Liver (tissue), 3 donors: ENCODE measurements around the gene POC1A.

Experiments
- CTCF ChIP-seq: fragments of 150-350 bp; IDR thresholded peaks from 2 replicates; pipeline ENCODE4 v1.5.1; 2017; ENCODE audit warnings: improper control_type of control experiment, low read depth, low read length; ENCODE audit not compliant: missing input control
- RXRA ChIP-seq, 2 donors: IDR thresholded peaks; 2 replicates each; pipeline ENCODE4 v1.6.1; 2017 to 2018; ENCODE audit warnings: antibody characterized with exemption in 2 of 2, mild to moderate bottlenecking in 1 of 2
- YY1 ChIP-seq: IDR thresholded peaks from 2 replicates; pipeline ENCODE4 v1.6.1; 2016; ENCODE audit warnings: antibody characterized with exemption, mild to moderate bottlenecking
- donor health status: healthy.
- donor health status: healthy.

- no peak for TF ChIP-seq CTCF
- TF ChIP-seq YY1 = no peak
- no peak for TF ChIP-seq RXRA (IDR thresholded peaks at IDR 0.05)
Observed at GRCh38 chr3:52119099-52119498, 35.1 kb downstream of the POC1A start.
